Measurements from ENCODE around the gene FAM53A. TPM values are rescaled to one million over a fixed set of nuclear protein-coding genes. Genes with fewer than 3 reads are reported as not detected.

The FAM53A gene
- total RNA-seq, 2 donors from 2014 or later, result 0.66 to 2.3 TPM

DNA sequence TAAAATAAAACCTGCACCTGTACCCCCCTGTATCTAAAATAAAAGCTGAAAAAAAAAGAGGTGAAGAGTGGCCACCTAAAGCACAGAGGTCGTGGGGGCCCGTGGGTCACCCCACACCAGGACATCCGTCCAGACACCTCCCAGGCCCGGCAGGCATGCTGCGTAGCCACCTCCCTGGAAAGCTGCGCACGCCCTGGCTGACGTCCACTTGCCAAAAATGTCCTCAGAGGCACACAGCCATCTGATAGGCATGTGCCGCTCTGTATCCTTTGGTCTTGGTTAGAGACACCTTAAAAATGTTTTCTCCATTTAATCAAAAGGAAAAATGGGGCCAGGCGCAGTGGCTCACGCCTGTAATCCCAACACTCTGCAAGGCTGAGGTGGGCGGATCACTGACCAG lies 17.7 kb downstream of the FAM53A start:
- DNase-seq (no peak), ATAC-seq (no peak)
- intact Hi-C loops (cut with DNase I), result no loop called here
- no peaks in the 10 kb centered on the region for H3K9me3 ChIP-seq
- TF ChIP-seq POLR2A (IDR thresholded peaks at IDR 0.05), result no peak
- TF ChIP-seq, protein P1, sequence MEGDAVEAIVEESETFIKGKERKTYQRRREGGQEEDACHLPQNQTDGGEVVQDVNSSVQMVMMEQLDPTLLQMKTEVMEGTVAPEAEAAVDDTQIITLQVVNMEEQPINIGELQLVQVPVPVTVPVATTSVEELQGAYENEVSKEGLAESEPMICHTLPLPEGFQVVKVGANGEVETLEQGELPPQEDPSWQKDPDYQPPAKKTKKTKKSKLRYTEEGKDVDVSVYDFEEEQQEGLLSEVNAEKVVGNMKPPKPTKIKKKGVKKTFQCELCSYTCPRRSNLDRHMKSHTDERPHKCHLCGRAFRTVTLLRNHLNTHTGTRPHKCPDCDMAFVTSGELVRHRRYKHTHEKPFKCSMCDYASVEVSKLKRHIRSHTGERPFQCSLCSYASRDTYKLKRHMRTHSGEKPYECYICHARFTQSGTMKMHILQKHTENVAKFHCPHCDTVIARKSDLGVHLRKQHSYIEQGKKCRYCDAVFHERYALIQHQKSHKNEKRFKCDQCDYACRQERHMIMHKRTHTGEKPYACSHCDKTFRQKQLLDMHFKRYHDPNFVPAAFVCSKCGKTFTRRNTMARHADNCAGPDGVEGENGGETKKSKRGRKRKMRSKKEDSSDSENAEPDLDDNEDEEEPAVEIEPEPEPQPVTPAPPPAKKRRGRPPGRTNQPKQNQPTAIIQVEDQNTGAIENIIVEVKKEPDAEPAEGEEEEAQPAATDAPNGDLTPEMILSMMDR (IDR thresholded peaks at IDR 0.05), result no peak
- no peaks in the 10 kb centered on the region for H3K27me3 ChIP-seq
- no peak overlapping the region for H3K27ac ChIP-seq
- 71 to 74% methylated on average over 11 to 12 of the region's 12 CpGs for WGBS, 2 donors
- H3K4me3 ChIP-seq, result no peak overlapping the region
- no peaks in the 10 kb centered on the region for H3K4me1 ChIP-seq
- no peaks in the 10 kb centered on the region for H3K36me3 ChIP-seq (replicated peaks in 1 of 2; ENCODE audit: insufficient read depth in 1 of 2, low read depth in 2 of 2)

DNA sequence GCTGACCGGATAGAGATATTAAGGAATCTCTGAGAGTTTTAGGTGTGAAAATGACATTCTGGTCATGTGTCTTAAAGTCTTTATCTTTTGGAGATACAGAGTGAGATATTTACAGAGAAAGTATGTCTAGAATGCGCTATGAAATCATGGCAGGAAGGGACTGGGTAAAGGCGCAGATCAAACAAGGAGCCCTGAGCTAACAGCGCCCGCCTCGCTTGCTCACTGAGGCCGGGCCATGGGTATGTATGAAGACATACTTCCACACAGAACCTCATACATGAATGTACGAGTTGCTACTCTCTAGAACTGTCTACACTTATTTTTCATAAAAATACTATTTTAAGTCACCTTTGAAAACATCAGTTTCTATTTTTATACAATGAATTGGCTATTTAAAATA lies 20.0 kb downstream of the FAM53A start:
- DNase-seq, result no peak
- 85 to 86% methylated on average over 8 of the region's 8 CpGs for WGBS, 2 donors
- intact Hi-C loops (cut with DNase I), result no loop called here

DNA sequence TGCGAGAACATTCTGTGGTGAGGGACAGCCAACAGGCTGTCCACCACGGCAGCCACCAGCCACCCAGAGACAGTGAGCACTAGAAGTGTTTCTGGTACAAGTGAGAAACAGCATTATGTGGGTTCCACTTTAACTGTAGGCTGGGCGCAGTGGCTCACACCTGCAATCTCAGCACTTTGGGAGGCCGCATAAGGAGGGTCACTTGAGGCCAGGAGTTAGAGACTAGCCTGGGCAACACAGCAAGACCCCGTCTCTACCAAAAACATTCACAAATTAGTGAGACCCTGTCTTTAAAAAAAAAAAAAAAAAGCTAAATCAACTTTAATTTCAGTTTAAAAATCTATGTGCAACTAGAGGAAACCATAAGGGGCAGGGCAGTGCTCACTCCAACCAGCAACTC lies 20.6 kb downstream of the FAM53A start:
- Histone ChIP-seq H3K9me3 (no peaks in the 10 kb centered on the region), H3K4me1 (no peaks in the 10 kb centered on the region), H3K27ac (no peak overlapping the region), H3K36me3 (replicated peaks in 1 of 2; ENCODE audit: insufficient read depth in 1 of 2, low read depth in 2 of 2) (no peaks in the 10 kb centered on the region), H3K27me3 (no peaks in the 10 kb centered on the region), H3K4me3 (no peak overlapping the region)
- DNase-seq, result no peak
- WGBS, 2 donors, result 81 to 87% methylated on average over 5 of the region's 5 CpGs
- no peak for ATAC-seq
- intact Hi-C loops (cut with DNase I), result no loop called here
- TF ChIP-seq, protein P1 (IDR thresholded peaks at IDR 0.05), result no peak
- TF ChIP-seq POLR2A (IDR thresholded peaks at IDR 0.05), result no peak

More for the DNA sequence above, 20.0 kb downstream of the FAM53A start:
- Histone ChIP-seq H3K4me1 (no peaks in the 10 kb centered on the region), H3K36me3 (replicated peaks in 1 of 2; ENCODE audit: insufficient read depth in 1 of 2, low read depth in 2 of 2) (no peaks in the 10 kb centered on the region), H3K9me3 (no peaks in the 10 kb centered on the region), H3K4me3 (no peak overlapping the region), H3K27me3 (no peaks in the 10 kb centered on the region), H3K27ac (no peak overlapping the region)
- ATAC-seq, result no peak
- TF ChIP-seq, protein P1 (IDR thresholded peaks at IDR 0.05), result no peak
- TF ChIP-seq POLR2A (IDR thresholded peaks at IDR 0.05), result no peak

DNA sequence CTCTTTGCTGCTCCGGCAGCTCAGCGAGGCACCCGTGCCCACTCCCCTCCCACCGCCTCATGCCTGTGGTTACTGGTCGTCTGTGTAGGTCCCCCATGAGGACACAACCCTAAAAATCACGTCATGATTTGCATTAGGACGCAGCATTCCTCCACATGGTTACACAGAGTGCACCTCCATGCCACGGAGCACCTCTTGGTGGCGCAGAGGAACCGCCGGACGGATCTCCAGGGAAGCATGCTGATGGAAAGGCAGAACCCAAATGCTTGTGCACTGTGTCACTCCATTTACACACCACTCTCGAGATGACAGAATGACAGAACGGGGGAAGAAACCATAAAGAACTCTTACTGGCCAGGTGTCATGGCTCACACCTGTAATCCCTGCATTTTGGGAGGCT lies 22.4 kb downstream of the FAM53A start:
- ATAC-seq, result no peak
- 87 to 92% methylated on average over 13 to 14 of the region's 14 CpGs for WGBS, 2 donors
- H3K4me3 ChIP-seq, result no peak overlapping the region

More for the DNA sequence above, 22.4 kb downstream of the FAM53A start:
- H3K27me3 ChIP-seq, result no peaks in the 10 kb centered on the region
- DNase-seq, result no peak
- H3K36me3 ChIP-seq (replicated peaks in 1 of 2; ENCODE audit: insufficient read depth in 1 of 2, low read depth in 2 of 2), result no peaks in the 10 kb centered on the region
- TF ChIP-seq, protein P1 (IDR thresholded peaks at IDR 0.05), result no peak
- no peak for TF ChIP-seq POLR2A (IDR thresholded peaks at IDR 0.05)
- intact Hi-C loops (cut with DNase I), result no loop called here
- H3K4me1 ChIP-seq, result no peaks in the 10 kb centered on the region
- no peak overlapping the region for H3K27ac ChIP-seq
- no peaks in the 10 kb centered on the region for H3K9me3 ChIP-seq
